SK-N-DZ (cell line): ENCODE measurements around the gene KCNF1.

Experiments used
- DNase-seq: peaks from one replicate; pipeline ENCODE4 v3.0.0-alpha.2; 2015; ENCODE audit warnings: low spot score

The KCNF1 gene

DNA sequence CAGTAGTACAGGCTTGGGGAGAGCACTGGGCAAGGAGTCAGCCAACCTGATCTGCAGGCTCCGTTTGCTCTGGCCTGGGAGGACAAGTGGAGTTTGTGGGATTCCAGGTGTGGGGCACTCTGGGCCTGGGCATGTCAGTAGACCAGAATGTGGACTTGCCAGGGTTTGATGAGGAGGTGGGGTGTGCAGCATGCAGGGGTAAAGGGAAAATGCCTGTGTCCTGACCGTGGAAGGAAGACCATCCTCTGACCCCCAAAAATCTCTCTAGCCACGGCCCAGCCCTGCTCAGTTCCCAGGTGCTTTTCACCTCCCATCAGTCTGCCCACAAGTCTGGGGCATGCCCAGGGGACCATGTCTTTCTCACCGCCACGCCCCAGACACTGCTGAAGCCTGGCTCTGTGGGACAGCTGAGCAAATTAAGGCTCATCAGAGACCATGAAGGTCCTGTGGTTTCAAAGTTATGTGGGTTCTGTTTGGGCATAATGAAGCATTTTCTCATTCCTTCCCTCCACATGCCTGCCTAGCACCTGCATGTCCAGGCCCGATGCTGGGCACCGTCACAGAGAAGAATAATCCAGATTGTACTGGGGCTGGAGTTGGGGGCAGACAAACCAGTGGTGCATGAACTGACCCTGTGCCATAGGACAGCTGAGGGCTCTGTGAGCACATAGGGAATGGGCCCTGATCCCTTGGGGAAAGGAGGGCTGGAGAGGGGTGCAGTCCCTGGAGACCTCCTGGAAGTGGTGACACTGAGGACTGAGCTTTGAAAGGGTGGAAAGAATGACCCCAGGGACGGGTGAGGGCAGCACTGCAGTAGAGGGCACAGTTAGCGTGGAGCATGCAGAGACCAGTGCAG, 6.5 kb upstream of the KCNF1 start:
- no peak for DNase-seq

DNA sequence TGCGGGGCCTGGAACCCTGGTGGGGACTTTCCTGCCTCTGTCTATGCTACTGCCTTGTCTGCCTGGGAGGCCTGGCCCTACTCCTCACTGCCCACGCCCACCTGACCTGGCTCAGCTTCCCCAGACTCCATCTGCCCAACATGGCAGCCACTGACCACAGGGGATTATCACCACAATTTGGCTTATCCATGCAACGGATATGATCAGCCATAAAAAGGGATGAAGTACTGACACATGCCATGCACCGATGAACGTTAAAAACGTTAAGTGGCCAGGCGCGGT, 5.9 kb upstream of the KCNF1 start:
- DNase-seq = no peak

DNA sequence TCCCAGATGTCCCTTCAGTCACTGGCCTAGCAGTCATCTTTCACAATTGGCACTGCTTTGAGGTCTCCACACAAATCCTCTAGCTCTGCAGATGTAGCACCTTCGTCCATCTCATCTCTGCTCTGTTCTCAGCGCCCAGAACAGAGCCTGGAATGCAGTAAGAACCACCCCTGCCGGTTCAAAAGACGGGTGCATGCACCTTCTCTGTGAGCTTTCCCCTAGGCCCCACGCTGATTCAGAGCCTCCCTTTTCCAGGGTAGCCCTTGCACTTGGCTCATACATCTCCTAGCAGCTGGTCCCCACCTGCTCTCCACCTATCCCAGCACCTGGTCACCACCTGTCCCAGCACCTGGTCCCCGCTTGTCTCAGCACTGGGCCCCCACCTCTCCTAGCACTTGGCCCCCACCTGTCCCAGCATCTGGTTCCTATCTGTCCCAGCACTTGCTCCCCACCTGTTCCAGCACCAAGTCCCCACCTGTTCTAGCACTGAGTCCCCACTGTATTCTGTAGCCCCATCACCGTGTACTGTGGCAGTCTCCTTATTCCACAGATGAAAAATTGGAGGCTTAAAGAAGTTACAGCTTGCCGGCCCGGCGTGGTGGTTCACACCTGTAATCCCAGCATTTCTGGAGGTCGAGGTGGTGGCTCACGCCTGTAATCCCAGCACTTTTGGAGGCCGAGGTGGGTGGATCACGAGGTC, 4.7 kb upstream of the KCNF1 start:
- no peak for DNase-seq

DNA sequence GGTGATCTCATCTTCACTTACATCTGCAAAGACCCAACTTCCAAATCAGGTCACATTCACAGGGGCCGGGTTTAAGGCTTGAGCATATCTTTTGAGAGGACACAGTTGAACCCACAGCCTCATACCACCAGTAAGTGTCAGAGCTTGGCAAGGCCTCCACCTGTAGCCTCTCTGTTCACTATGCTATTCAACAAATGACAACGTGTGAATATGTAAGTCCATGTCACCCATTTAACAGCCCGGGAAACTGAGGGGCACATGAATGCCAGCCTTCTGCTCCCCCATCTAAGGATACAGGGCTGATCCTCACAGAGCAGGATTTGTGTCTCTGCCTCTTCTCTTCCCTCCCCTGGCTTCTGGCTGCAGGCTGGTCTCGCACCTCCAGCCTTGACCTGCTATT, 3.5 kb upstream of the KCNF1 start:
- DNase-seq = no peak

DNA sequence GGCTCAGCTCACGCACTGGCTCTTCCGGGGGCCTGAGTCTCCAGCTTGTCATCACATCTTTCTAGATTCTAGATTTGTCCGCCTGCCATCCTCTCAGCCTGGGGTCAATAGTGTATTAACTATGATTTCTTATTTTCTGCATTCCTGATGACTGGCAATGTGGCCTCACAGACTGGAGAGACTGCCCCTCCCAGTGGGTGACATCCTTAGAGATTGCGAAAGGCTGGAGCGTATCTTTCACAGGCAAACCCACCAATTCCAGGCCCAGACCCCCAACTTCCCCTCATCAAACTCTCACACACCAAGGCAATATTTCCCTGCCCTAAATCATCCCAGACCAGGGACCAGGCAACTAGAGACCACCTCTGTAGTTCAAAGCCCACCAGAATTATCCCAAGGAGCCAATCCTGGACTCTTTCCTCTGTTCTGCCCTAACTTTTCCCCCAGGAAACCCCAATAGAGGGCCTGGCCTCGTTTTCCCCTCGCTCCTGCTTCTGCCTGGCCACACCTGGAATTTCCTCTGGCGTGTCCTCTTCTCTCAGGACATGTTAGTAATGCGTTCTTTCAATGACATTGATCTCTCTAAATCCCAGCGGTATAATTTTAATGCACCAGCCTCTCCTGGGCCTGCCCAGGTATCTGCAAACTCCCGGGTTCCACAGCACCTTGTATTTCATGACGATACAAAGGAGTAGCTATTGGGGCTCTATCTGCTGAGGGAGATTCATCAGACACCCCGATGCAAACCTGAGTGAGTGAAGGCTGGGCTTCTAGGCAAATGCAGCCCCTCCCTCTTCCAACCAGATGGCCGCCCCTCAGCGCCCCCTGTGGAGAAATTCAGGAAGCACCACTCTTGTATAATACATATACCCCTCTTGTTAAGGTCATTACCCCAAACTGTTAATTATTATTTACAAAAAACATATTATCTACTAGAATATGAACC, 2.4 kb upstream of the KCNF1 start:
- DNase-seq = no peak

DNA sequence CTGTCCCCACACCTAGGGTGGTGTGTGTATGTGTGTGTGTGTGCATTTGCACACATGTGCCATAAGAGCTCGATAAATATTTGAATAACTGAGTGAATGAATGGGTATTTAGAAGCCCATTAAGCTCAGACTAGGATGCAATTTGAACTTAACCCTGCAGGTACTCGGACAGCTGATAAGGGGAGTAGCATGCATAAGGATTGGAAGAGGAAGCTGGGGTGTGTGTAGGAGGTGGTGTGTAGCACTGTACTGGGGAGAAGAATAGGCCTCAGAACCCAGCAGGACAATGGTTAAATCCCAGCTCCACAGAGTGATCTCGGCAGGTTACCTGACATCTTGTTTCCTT, 1.8 kb upstream of the KCNF1 start:
- no peak for DNase-seq

DNA sequence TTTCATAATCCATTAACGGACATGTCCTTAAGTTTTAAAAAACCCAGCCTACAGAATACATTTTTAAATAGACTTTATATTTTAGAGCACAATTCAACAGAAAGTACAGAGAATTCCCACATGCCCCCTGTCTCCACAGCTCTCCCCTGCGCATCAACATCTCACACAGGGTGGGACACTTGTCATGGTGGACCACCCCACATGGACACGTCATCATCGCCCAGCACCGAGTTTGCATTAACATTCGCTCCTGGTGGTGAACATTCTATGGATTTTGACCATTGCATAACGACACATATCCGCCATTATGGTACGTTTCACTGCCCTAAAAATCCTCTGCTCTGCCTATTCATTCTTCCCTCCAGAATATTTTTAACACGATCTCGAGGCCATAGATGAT, 1.1 kb upstream of the KCNF1 start:
- DNase-seq = no peak

DNA sequence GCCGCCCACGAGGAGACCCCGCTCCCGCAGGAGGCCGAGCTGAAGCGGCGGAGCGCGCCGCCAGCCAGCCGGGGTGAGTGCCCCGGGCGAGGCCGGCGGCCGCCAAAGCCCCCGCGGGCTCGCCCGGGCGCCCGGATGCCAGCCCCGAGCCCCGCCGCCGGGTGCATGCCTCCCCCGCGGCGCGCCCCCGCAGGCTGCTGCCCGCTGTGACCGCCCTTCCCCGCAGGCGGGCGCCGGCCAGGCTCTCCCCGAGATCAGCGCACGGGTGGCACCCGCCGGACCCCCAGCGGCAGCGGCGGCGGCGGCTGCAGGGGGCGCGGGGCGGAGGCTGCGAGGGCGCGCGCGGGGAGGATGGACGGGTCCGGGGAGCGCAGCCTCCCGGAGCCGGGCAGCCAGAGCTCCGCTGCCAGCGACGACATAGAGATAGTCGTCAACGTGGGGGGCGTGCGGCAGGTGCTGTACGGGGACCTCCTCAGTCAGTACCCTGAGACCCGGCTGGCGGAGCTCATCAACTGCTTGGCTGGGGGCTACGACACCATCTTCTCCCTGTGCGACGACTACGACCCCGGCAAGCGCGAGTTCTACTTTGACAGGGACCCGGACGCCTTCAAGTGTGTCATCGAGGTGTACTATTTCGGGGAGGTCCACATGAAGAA, 470 bp downstream of the KCNF1 start:
- DNase-seq = no peak

DNA sequence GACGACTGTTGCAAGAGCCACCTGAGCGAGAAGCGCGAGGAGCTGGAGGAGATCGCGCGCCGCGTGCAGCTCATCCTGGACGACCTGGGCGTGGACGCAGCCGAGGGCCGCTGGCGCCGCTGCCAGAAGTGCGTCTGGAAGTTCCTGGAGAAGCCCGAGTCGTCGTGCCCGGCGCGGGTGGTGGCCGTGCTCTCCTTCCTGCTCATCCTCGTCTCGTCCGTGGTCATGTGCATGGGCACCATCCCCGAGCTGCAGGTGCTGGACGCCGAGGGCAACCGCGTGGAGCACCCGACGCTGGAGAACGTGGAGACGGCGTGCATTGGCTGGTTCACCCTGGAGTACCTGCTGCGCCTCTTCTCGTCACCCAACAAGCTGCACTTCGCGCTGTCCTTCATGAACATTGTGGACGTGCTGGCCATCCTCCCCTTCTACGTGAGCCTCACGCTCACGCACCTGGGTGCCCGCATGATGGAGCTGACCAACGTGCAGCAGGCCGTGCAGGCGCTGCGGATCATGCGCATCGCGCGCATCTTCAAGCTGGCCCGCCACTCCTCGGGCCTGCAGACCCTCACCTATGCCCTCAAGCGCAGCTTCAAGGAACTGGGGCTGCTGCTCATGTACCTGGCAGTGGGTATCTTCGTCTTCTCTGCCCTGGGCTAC, 1.2 kb downstream of the KCNF1 start:
- no peak for DNase-seq

DNA sequence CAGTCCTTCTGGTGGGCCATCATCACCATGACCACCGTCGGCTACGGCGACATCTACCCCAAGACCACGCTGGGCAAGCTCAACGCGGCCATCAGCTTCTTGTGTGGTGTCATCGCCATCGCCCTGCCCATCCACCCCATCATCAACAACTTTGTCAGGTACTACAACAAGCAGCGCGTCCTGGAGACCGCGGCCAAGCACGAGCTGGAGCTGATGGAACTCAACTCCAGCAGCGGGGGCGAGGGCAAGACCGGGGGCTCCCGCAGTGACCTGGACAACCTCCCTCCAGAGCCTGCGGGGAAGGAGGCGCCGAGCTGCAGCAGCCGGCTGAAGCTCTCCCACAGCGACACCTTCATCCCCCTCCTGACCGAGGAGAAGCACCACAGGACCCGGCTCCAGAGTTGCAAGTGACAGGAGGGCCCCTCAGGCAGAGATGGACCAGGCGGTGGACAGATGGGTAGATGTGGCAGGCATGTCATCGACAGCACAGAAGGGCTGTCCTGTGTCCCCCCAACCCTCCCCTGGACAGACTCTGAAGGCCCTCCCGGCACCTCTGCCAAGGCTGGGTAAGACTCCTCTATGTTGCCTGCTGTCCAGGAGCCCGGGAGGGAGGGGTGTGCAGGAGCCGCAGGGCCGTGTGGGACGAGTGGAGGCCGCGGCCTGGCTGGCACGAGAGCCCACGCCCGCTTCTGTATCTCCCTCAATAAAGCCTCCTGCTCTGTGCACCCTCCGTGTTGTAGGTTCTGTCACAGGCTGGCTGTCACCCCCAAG, 2.0 kb downstream of the KCNF1 start:
- DNase-seq = no peak

DNA sequence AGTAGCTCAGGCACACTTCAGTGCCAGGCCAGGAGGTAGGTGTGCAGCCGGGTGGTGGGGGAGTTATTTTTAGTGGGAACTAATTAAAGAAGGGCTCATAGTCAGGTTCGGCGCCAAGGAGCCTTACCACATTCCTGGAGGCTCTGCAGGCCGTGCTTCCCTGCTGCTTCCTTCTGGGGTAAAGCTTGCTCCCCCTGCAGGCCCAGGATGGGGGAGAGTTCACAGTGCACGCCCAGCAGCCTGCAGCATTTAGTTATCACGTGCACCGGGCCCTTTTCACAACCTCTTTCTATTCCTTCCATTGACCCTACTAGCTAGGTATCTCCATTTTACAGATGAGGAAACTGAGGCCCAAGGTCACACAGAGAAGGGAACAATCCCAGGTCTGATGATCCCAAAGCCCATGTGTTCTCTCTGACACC, 2.5 kb downstream of the KCNF1 start:
- no peak for DNase-seq

DNA sequence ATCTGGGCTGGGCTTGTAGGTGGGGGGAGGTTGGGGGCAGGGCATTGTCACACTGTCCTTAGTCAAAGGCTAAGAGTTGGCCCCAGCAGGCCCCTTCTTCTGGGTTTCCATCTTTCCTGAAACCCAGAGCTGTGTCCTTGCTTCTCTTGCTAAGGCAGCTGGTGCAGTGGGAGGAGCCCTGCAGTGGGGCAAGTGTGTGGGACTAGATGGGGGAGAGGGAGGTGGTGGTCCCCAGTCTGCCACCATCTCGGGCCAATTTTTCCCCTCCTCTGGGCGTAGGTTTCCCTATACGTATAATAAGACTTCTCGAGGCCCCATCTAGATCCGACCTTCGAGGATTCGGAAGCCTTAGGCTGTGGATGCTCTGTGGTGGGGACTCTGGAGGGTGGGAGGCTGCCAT, 3.5 kb downstream of the KCNF1 start:
- DNase-seq = no peak

DNA sequence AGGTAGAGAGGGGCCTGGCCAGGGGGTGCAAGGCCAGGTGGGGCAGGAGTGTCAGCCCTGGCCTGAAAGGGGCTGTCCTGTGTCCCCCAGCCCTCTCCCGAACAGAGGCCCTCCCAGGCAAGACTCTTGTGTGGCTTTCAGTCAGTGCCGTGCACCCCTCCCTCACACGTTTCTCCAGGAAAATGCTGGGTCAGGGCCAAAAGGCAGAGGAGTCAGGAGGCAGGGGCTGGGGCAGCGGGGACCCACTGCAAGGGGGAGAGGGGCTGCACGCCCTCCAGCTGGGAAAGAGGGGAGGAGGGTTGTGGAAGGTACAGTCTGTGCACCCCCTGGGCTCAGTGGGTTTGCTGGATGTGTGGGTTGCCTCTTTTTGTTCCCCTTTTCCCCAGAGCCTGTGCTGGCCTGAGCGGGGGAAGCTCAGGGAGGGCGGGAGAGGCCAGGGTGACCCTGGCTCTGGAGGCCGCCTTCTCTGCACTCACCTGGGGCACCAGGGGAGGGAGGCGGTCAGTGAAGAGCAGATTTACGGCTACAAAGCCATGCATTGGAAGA, 4.1 kb downstream of the KCNF1 start:
- no peak for DNase-seq

DNA sequence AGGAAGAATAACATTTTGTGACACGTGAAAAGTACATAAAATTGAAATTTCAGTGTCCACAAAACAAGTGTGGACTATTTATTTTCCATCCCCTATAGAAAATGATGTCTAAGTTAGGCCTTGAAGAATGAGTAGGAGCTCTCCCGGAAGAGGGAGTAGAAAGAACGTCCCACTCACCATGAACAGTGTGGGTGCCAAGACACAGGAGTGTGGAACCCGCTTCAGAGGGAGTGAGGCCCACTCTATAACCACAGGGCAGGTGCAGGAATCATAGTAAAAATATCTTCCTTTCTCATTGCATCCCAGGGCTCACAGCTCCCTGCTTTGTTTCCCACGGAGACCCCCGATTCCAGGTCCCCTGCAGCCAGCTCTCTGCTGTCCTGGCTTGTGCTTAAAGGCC, 5.2 kb downstream of the KCNF1 start:
- no peak for DNase-seq

DNA sequence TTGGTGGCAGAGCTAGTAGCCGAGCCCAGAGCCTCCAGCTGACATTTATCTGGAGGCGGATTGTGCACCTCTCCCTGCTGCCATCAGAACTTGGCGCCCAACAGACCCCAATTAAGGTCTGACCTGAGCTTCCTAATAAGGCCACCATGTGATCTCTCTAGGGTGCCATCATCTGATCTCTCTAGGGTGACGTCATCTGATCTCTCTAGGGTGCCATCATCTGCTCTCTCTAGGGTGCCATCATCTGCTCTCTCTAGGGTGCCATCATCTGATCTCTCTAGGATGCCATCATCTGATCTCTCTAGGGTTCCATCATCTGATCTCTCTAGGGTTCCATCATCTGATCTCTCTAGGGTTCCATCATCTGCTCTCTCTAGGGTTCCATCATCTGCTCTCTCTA, 6.2 kb downstream of the KCNF1 start:
- no peak for DNase-seq

DNA sequence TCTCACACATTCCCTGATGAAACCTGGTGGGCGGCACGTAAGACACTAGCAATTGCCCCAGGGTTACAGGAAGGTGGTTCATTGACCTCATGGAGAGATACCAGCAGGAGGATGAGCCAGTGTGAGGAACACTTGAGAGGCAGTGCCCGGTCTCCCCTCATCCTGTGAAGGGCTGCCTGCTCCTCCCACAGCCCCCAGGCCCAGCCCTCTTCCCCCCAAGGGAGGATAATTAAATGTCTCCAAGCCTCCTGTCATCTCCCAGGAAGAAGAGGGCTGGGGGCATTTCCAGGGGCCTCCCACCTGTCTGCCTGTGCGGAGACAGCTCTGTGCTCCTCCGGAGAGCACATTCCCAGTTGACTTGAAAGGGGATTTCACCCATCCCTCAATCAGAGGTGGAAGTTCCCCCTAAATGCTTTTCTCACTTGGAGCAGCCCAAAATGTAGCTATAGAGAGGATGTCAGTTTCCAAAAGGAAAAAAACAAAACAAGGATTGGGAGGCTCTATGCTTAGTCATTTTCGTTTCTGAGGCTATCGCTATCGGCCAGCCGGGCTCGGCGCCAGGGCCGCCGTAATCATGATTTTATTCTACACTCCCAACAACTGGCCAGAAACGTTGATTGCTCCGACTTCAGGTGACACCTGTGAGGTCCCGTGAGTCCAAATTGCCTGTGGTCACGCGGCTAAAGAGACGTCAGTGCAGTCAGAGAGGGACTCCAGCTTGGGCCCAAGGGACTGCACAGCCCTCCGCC, 7.1 kb downstream of the KCNF1 start:
- no peak for DNase-seq

DNA sequence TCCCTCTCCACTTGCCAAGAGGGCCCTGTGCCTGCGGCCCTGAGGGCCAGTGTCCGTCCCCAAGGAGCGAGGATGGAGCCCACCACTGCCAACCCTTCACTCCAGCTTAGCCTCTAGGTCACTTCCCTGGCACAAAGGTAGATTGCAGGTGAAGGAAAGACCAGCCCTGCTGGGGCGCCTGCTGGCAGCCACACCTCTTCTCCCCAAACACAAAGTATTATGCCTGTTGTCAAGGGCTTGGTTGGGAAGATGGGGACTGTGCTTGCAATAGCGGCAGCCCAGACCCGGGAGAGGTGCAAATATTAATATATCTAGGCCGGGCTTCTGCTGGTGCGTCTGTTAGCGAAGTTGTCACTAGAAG, 7.7 kb downstream of the KCNF1 start:
- DNase-seq = no peak

DNA sequence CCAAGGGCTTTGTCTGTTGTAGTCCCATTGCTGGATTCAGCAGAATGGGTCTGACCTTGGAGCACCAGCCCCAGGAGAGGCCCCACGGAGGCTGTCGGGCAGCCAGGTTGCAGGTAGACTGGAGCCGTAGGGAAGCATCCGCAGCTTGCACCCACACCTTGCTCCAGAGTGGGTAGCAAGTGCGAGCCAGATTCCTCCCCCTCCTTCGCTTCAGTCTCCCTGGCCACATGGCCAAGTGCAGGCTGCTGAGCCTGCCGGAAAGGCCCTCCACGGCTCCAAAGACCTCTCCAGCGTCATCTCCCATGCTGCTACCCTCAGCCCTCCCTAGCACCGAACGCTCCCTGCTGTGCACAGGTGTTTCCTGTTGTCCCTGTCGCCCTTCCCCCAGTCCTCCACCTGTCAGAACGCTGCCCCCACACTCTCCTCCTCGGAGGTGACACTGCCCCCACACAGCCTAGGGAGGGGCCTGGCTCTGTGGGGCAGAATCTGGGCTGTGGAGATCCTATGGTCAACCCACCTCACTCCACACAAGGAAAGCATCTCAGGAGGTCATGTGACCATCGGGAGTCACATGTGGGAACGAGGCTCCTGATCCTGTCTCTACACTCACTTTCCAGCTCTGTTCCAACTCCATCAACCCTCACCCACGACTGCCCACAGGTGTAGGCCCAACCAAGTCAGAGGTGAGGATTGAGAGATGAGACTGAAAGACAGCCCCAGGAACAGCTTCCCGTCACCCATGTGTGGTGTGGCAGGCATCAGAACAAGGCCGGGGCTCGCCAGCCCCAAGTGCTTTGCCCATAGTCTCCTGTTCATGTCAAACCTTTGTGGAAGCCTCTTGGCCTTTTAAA, 8.3 kb downstream of the KCNF1 start:
- DNase-seq = no peak
